Measurements from ENCODE around the gene TTYH2. TPM values are rescaled to one million over a fixed set of nuclear protein-coding genes. Genes with fewer than 3 reads are reported as not detected.
"Not testable (repeated sequence)": the region's sequence is repeated elsewhere in the genome, so short reads cannot be mapped to it uniquely, and the experiment has no call there.

TTYH2 gene
- total and polyA plus RNA-seq, 7 experiments from 2014 or later = 1.9 to 15.8 (median 9.8) TPM

GRCh38 chr17:74183411-74183810, 30.0 kb upstream of the TTYH2 start:
- no peak overlapping the region for H3K27ac ChIP-seq (ENCODE audit: low read depth, low read length)
- ATAC-seq (no peak), DNase-seq (no peak)
- Mint-ChIP-seq H3K9me3 (peaks cover 0 to 2% (median 0%) of the 10 kb centered on the region in 11 donors), H3K36me3 (no peaks in the 10 kb centered on the region), H3K4me1 (no peaks in the 10 kb centered on the region), H3K27ac (no peak overlapping the region), H3K4me3 (no peak overlapping the region), H3K27me3 (peaks cover 0 to 30% (median 5%) of the 10 kb centered on the region in 5 donors)
- intact Hi-C loops (cut with micrococcal nuclease) = no loop called here
- no peaks in the 10 kb centered on the region for H3K4me1 ChIP-seq (ENCODE audit: control insufficient read depth in 2 of 2, insufficient read depth in 2 of 2, low read length in 2 of 2)
- CTCF ChIA-PET = no interaction called here
- POLR2A ChIA-PET = no interaction called here
- no peaks in the 10 kb centered on the region for H3K36me3 ChIP-seq (ENCODE audit: control insufficient read depth in 2 of 3, insufficient read depth in 3 of 3, low read length in 3 of 3)
- no peaks in the 10 kb centered on the region for H3K9me3 ChIP-seq (ENCODE audit: control insufficient read depth in 2 of 3, low read length in 3 of 3)
- H3K4me3 ChIP-seq (ENCODE audit: low read length) = no peak overlapping the region
- H3K27me3 ChIP-seq (ENCODE audit: control insufficient read depth in 2 of 2, insufficient read depth in 2 of 2, low read length in 2 of 2) = no peaks in the 10 kb centered on the region

GRCh38 chr17:74185571-74186185, 27.7 kb upstream of the TTYH2 start:
- Histone ChIP-seq H3K27me3 (ENCODE audit: control insufficient read depth in 2 of 2, insufficient read depth in 2 of 2, low read length in 2 of 2) (no peaks in the 10 kb centered on the region), H3K36me3 (ENCODE audit: control insufficient read depth in 2 of 3, insufficient read depth in 3 of 3, low read length in 3 of 3) (no peaks in the 10 kb centered on the region), H3K4me1 (ENCODE audit: control insufficient read depth in 2 of 2, insufficient read depth in 2 of 2, low read length in 2 of 2) (no peaks in the 10 kb centered on the region), H3K27ac (ENCODE audit: low read depth, low read length) (no peak overlapping the region), H3K9me3 (ENCODE audit: control insufficient read depth in 2 of 3, low read length in 3 of 3) (no peaks in the 10 kb centered on the region), H3K4me3 (ENCODE audit: low read length) (no peak overlapping the region)
- Mint-ChIP-seq H3K9me3 (peaks cover 0 to 5% (median 0%) of the 10 kb centered on the region in 11 donors), H3K4me3 (no peak overlapping the region), H3K27me3 (peaks cover 0 to 20% (median 5%) of the 10 kb centered on the region in 5 donors), H3K4me1 (peaks cover 0 to 2% (median 0%) of the 10 kb centered on the region in 7 donors), H3K36me3 (no peaks in the 10 kb centered on the region), H3K27ac (no peak overlapping the region)
- ATAC-seq = no peak
- DNase-seq = no peak
- intact Hi-C loops (cut with micrococcal nuclease) = no loop called here
- ChIA-PET CTCF (interaction anchor here (0.7 kb wide), 1 partner anchor 181 kb away, joined by 3 read pairs; no protein-coding TSS in a partner anchor), POLR2A (no interaction called here)

GRCh38 chr17:74186498-74186897, 26.9 kb upstream of the TTYH2 start:
- Mint-ChIP-seq H3K36me3 (no peaks in the 10 kb centered on the region), H3K9me3 (peaks cover 0 to 6% (median 0%) of the 10 kb centered on the region in 11 donors), H3K4me1 (peaks cover 0 to 2% (median 0%) of the 10 kb centered on the region in 7 donors), H3K27ac (no peak overlapping the region), H3K4me3 (no peak overlapping the region), H3K27me3 (peaks cover 0 to 14% (median 5%) of the 10 kb centered on the region in 5 donors)
- Histone ChIP-seq H3K4me1 (ENCODE audit: control insufficient read depth in 2 of 2, insufficient read depth in 2 of 2, low read length in 2 of 2) (no peaks in the 10 kb centered on the region), H3K9me3 (ENCODE audit: control insufficient read depth in 2 of 3, low read length in 3 of 3) (no peaks in the 10 kb centered on the region), H3K4me3 (ENCODE audit: low read length) (no peak overlapping the region), H3K27me3 (ENCODE audit: control insufficient read depth in 2 of 2, insufficient read depth in 2 of 2, low read length in 2 of 2) (no peaks in the 10 kb centered on the region), H3K27ac (ENCODE audit: low read depth, low read length) (no peak overlapping the region), H3K36me3 (ENCODE audit: control insufficient read depth in 2 of 3, insufficient read depth in 3 of 3, low read length in 3 of 3) (no peaks in the 10 kb centered on the region)
- DNase-seq = no peak
- intact Hi-C loops (cut with micrococcal nuclease) = no loop called here
- ChIA-PET CTCF (interaction anchor here (0.7 kb wide), 1 partner anchor 180 kb away, joined by 3 read pairs; no protein-coding TSS in a partner anchor), POLR2A (no interaction called here)
- no peak for ATAC-seq

GRCh38 chr17:74187761-74188160, 25.6 kb upstream of the TTYH2 start:
- H3K4me3 ChIP-seq (ENCODE audit: low read length) = no peak overlapping the region
- Mint-ChIP-seq H3K27ac (no peak overlapping the region), H3K4me3 (no peak overlapping the region), H3K36me3 (no peaks in the 10 kb centered on the region), H3K4me1 (peaks cover 0 to 2% (median 0%) of the 10 kb centered on the region in 7 donors), H3K27me3 (peaks cover 0 to 11% (median 5%) of the 10 kb centered on the region in 5 donors), H3K9me3 (peaks cover 0 to 6% (median 0%) of the 10 kb centered on the region in 11 donors)
- DNase-seq (no peak), ATAC-seq (no peak)
- H3K9me3 ChIP-seq (ENCODE audit: control insufficient read depth in 2 of 3, low read length in 3 of 3) = no peaks in the 10 kb centered on the region
- H3K4me1 ChIP-seq (ENCODE audit: control insufficient read depth in 2 of 2, insufficient read depth in 2 of 2, low read length in 2 of 2) = no peaks in the 10 kb centered on the region
- ChIA-PET POLR2A (no interaction called here), CTCF (no interaction called here)
- H3K27me3 ChIP-seq (ENCODE audit: control insufficient read depth in 2 of 2, insufficient read depth in 2 of 2, low read length in 2 of 2) = no peaks in the 10 kb centered on the region
- no peaks in the 10 kb centered on the region for H3K36me3 ChIP-seq (ENCODE audit: control insufficient read depth in 2 of 3, insufficient read depth in 3 of 3, low read length in 3 of 3)
- H3K27ac ChIP-seq (ENCODE audit: low read depth, low read length) = no peak overlapping the region
- intact Hi-C loops (cut with micrococcal nuclease) = no loop called here

GRCh38 chr17:74188687-74189086, 24.7 kb upstream of the TTYH2 start:
- H3K27ac Mint-ChIP-seq; H3K4me3 ChIP-seq (ENCODE audit: low read length); POLR2A ChIA-PET; H3K27me3 ChIP-seq (ENCODE audit: control insufficient read depth in 2 of 2, insufficient read depth in 2 of 2, low read length in 2 of 2); H3K9me3 ChIP-seq (ENCODE audit: control insufficient read depth in 2 of 3, low read length in 3 of 3); intact Hi-C loops (cut with micrococcal nuclease); H3K4me1 Mint-ChIP-seq; H3K9me3 Mint-ChIP-seq; DNase-seq; H3K4me1 ChIP-seq (ENCODE audit: control insufficient read depth in 2 of 2, insufficient read depth in 2 of 2, low read length in 2 of 2); H3K36me3 ChIP-seq (ENCODE audit: control insufficient read depth in 2 of 3, insufficient read depth in 3 of 3, low read length in 3 of 3); ATAC-seq; H3K4me3 Mint-ChIP-seq; CTCF ChIA-PET; H3K36me3 Mint-ChIP-seq; H3K27ac ChIP-seq (ENCODE audit: low read depth, low read length): not testable (repeated sequence)
- peaks cover 0 to 14% (median 5%) of the 10 kb centered on the region in 5 donors for H3K27me3 Mint-ChIP-seq

GRCh38 chr17:74190154-74190553, 23.2 kb upstream of the TTYH2 start:
- Mint-ChIP-seq H3K9me3 (peaks cover 0 to 6% (median 0%) of the 10 kb centered on the region in 11 donors), H3K27ac (no peak overlapping the region), H3K36me3 (no peaks in the 10 kb centered on the region), H3K4me3 (no peak overlapping the region), H3K4me1 (peaks cover 0 to 5% (median 0%) of the 10 kb centered on the region in 7 donors), H3K27me3 (peaks cover 0 to 23% (median 10%) of the 10 kb centered on the region in 5 donors)
- DNase-seq = peak in 1 of 9 donors; percentile 29
- Histone ChIP-seq H3K4me3 (ENCODE audit: low read length) (no peak overlapping the region), H3K36me3 (ENCODE audit: control insufficient read depth in 2 of 3, insufficient read depth in 3 of 3, low read length in 3 of 3) (no peaks in the 10 kb centered on the region), H3K27ac (ENCODE audit: low read depth, low read length) (no peak overlapping the region), H3K9me3 (ENCODE audit: control insufficient read depth in 2 of 3, low read length in 3 of 3) (no peaks in the 10 kb centered on the region), H3K4me1 (ENCODE audit: control insufficient read depth in 2 of 2, insufficient read depth in 2 of 2, low read length in 2 of 2) (no peaks in the 10 kb centered on the region), H3K27me3 (ENCODE audit: control insufficient read depth in 2 of 2, insufficient read depth in 2 of 2, low read length in 2 of 2) (no peaks in the 10 kb centered on the region)
- intact Hi-C loops (cut with micrococcal nuclease) = no loop called here
- peak; percentile 77 for ATAC-seq
- POLR2A ChIA-PET = no interaction called here
- CTCF ChIA-PET = no interaction called here

- H3K9me3 Mint-ChIP-seq = peaks cover 0 to 6% (median 0%) of the 10 kb centered on the region in 11 donors
- Histone ChIP-seq H3K4me1 (ENCODE audit: control insufficient read depth in 2 of 2, insufficient read depth in 2 of 2, low read length in 2 of 2) (no peaks in the 10 kb centered on the region), H3K27me3 (ENCODE audit: control insufficient read depth in 2 of 2, insufficient read depth in 2 of 2, low read length in 2 of 2) (no peaks in the 10 kb centered on the region), H3K9me3 (ENCODE audit: control insufficient read depth in 2 of 3, low read length in 3 of 3) (no peaks in the 10 kb centered on the region), H3K4me3 (ENCODE audit: low read length) (no peak overlapping the region), H3K27ac (ENCODE audit: low read depth, low read length) (no peak overlapping the region), H3K36me3 (ENCODE audit: control insufficient read depth in 2 of 3, insufficient read depth in 3 of 3, low read length in 3 of 3) (no peaks in the 10 kb centered on the region)
- ATAC-seq (no peak), DNase-seq (no peak)
- intact Hi-C loops (cut with micrococcal nuclease) = no loop called here
- ChIA-PET POLR2A (no interaction called here), CTCF (interaction anchor here (0.9 kb wide), 1 partner anchor 9 kb away, joined by 6 read pairs; no protein-coding TSS in a partner anchor)
- H3K4me1 Mint-ChIP-seq = peaks cover 0 to 5% (median 0%) of the 10 kb centered on the region in 7 donors
- H3K27ac Mint-ChIP-seq = no peak overlapping the region
- peaks cover 0 to 31% (median 15%) of the 10 kb centered on the region in 5 donors for H3K27me3 Mint-ChIP-seq
- H3K4me3 Mint-ChIP-seq = no peak overlapping the region
- H3K36me3 Mint-ChIP-seq = no peaks in the 10 kb centered on the region
These were observed 22.5 kb upstream of the TTYH2 start for GRCh38 chr17:74190807-74191406.

All from naive thymus-derived CD4-positive, alpha-beta T cell (primary cell).